Esophagus muscularis mucosa (tissue), 4 donors: ENCODE results near the gene SLC16A5. TPM values are rescaled to one million over a fixed set of nuclear protein-coding genes. Genes with fewer than 3 reads are reported as not detected.

Experiments used
- DNase-seq: peaks from one replicate; pipeline ENCODE4 v3.0.0-alpha.2; 2017; ENCODE audit errors: extremely low spot score
- H3K27ac ChIP-seq, 4 donors: fragments of 200-600 bp; sonication (generic); replicated peaks in 1 of 4; 1 replicate in 3 of 4; 2 replicates in 1 of 4; pipeline ENCODE4 v1.5.1; 2016 to 2019; ENCODE audit warnings: mild to moderate bottlenecking in 1 of 4
- H3K27me3 ChIP-seq, 4 donors: fragments of 200-600 bp; sonication (generic); one replicate each; pipeline versions ENCODE4 v1.5.1 to v1.6.0; 2016 to 2019
- H3K36me3 ChIP-seq, 4 donors: fragments of 200-600 bp; sonication (generic); one replicate each; pipeline ENCODE4 v1.5.1; 2016 to 2019
- H3K4me1 ChIP-seq, 4 donors: fragments of 200-600 bp; sonication (generic); one replicate each; pipeline ENCODE4 v1.5.1; 2016 to 2019
- H3K4me3 ChIP-seq, 4 donors: fragments of 200-600 bp; sonication (generic); 1 replicate in 2 of 4; 2 replicates in 2 of 4; pipeline ENCODE4 v1.5.1; 2016 to 2019; ENCODE audit warnings: mild to moderate bottlenecking in 4 of 4, moderate library complexity in 1 of 4
- H3K9me3 ChIP-seq, 4 donors: fragments of 200-600 bp; sonication (generic); 1 replicate in 3 of 4; 2 replicates in 1 of 4; pipeline ENCODE4 v1.5.1; 2016 to 2019
- CTCF ChIP-seq, 3 experiments: fragments of 200-600 bp in 2 of 3; fragments of 450-650 bp in 1 of 3; sonication (generic) in 2 of 3; IDR thresholded peaks; one replicate each; pipeline ENCODE4 v1.5.1; 2017 to 2019; ENCODE audit warnings: antibody characterized with exemption in 3 of 3, mild to moderate bottlenecking in 2 of 3, moderate library complexity in 1 of 3
- EP300 ChIP-seq: sonication (generic); formaldehyde crosslinking; IDR thresholded peaks from one replicate; pipeline ENCODE4 v1.6.1; 2017; ENCODE audit warnings: antibody characterized with exemption
- POLR2A ChIP-seq: fragments of 450-650 bp; IDR thresholded peaks from one replicate; pipeline ENCODE4 v1.6.1; 2017; ENCODE audit warnings: antibody characterized with exemption, moderate library complexity, mild to moderate bottlenecking, low read depth
- POLR2AphosphoS5 ChIP-seq, 2 donors: sonication (generic); formaldehyde crosslinking; IDR thresholded peaks; one replicate each; pipeline ENCODE4 v1.6.1; 2017; ENCODE audit warnings: antibody characterized with exemption in 2 of 2
- WGBS: methylation state at CpG from one replicate; pipeline ENCODE4 v1.1.5; 2018; 5-methylcytosine and 5-hydroxymethylcytosine counted together
- intact Hi-C: fragments of 100-400 bp; cut with DNase I; formaldehyde crosslinking; loops from one replicate; pipeline ENCODE4 v1.15.1; 2023
- total RNA-seq, 4 donors: library from RNA; depleted of rRNA; stranded (reverse); fragments of >200 nt; gene quantifications; one replicate each; pipeline versions ENCODE4 v1.1.0 to v1.2.1, GENCODE V29; 2016

Gene SLC16A5
- total RNA-seq, 4 donors from 2014 or later, result 3.8 to 9.7 (median 7.6) TPM

GRCh38 chr17:75046407-75047289 is 41.1 kb upstream of the SLC16A5 start, which contains the start of the genes ATP5PD and KCTD2:
ATP5PD (minus strand) TSS chr17:75046969; CDS start chr17:75042650, 4,319 bp downstream.
KCTD2 (plus strand) TSS chr17:75047225; CDS start chr17:75047251, 26 bp downstream.
- Histone ChIP-seq H3K4me1 (peaks cover 16 to 53% (median 42%) of the 10 kb centered on the region in 4 donors), H3K4me3 (peak within 1 kb of the TSS; percentile 70 to 95 (median 90)), H3K27me3 (no peaks in the 10 kb centered on the region), H3K27ac (peak within 1 kb of the TSS; percentile 96 to 97 (median 97)), H3K9me3 (no peaks in the 10 kb centered on the region), H3K36me3 (peaks cover 5 to 30% (median 18%) of the 10 kb centered on the region in 4 donors)
- WGBS, result 0% methylated on average over 24 of the region's 72 CpGs
- intact Hi-C loops, result no loop called here
- DNase-seq, result peak; percentile 99
- TF ChIP-seq EP300 (no peak), POLR2A (peak; percentile 98), CTCF (IDR thresholded peaks at IDR 0.05) (peak in 1 of 3 experiments; percentile 18), POLR2AphosphoS5 (IDR thresholded peaks at IDR 0.05) (peak; percentile 97 to 100)

- DNase-seq, result no peak
- WGBS, result under 1% methylated on average over 18 of the region's 38 CpGs
- intact Hi-C loops, result no loop called here
- peaks cover under 1 to 30% (median 18%) of the 10 kb centered on the region in 4 donors for H3K36me3 ChIP-seq
- no peak for TF ChIP-seq POLR2AphosphoS5 (IDR thresholded peaks at IDR 0.05)
- no peak for TF ChIP-seq EP300
- TF ChIP-seq CTCF (IDR thresholded peaks at IDR 0.05), result no peak
- no peak for TF ChIP-seq POLR2A
- H3K4me1 ChIP-seq, result peaks cover 16 to 53% (median 42%) of the 10 kb centered on the region in 4 donors
- no peaks in the 10 kb centered on the region for H3K27me3 ChIP-seq
- H3K27ac ChIP-seq, result peak overlapping the region; percentile 96 to 97 (median 97)
- peak overlapping the region; percentile 70 to 95 (median 90) for H3K4me3 ChIP-seq
- no peaks in the 10 kb centered on the region for H3K9me3 ChIP-seq
Observed at GRCh38 chr17:75047398-75048098, 40.2 kb upstream of the SLC16A5 start.

- Histone ChIP-seq H3K27me3 (no peaks in the 10 kb centered on the region), H3K36me3 (peaks cover 9 to 38% (median 26%) of the 10 kb centered on the region in 4 donors), H3K4me1 (peaks cover 16 to 46% (median 42%) of the 10 kb centered on the region in 4 donors), H3K4me3 (peak overlapping the region; percentile 70 to 95 (median 90)), H3K9me3 (no peaks in the 10 kb centered on the region), H3K27ac (peak overlapping the region; percentile 96 to 97 (median 97))
- WGBS, result 27% methylated on average over 5 of the region's 5 CpGs
- intact Hi-C loops, result no loop called here
- TF ChIP-seq POLR2A (no peak), POLR2AphosphoS5 (IDR thresholded peaks at IDR 0.05) (no peak), EP300 (no peak), CTCF (IDR thresholded peaks at IDR 0.05) (no peak)
- DNase-seq, result no peak
Observed at GRCh38 chr17:75048249-75048878, 39.4 kb upstream of the SLC16A5 start.

GRCh38 chr17:75049057-75049456 is 38.7 kb upstream of the SLC16A5 start:
- intact Hi-C loops, result no loop called here
- no peak for DNase-seq
- Histone ChIP-seq H3K36me3 (peaks cover 15 to 45% (median 33%) of the 10 kb centered on the region in 4 donors), H3K4me1 (peaks cover 16 to 45% (median 40%) of the 10 kb centered on the region in 4 donors), H3K27me3 (no peaks in the 10 kb centered on the region), H3K4me3 (no peak overlapping the region), H3K27ac (peak overlapping the region; percentile 96 to 97 (median 97)), H3K9me3 (no peaks in the 10 kb centered on the region)
- no peak for TF ChIP-seq CTCF (IDR thresholded peaks at IDR 0.05)
- no peak for TF ChIP-seq POLR2AphosphoS5 (IDR thresholded peaks at IDR 0.05)
- TF ChIP-seq EP300, result no peak
- no peak for TF ChIP-seq POLR2A
- 89% methylated on average over 5 of the region's 5 CpGs for WGBS
